GM19455 (cell line): ENCODE data around the gene PTTG1IP2.

ENCODE experiments used
- ATAC-seq: cut with Tn5 transposase; IDR thresholded peaks from one replicate; pipeline ENCODE4 v1.9.1; 2021; ENCODE audit not compliant: unreplicated experiment

PTTG1IP2 gene

GRCh38 chr7:90552521-90552920 is 83.1 kb downstream of the PTTG1IP2 start:
- no peak for ATAC-seq

- ATAC-seq: no peak
These were observed 91.3 kb downstream of the PTTG1IP2 start for GRCh38 chr7:90560730-90561129.
